ENCODE results near the gene KDM4C.

DNA sequence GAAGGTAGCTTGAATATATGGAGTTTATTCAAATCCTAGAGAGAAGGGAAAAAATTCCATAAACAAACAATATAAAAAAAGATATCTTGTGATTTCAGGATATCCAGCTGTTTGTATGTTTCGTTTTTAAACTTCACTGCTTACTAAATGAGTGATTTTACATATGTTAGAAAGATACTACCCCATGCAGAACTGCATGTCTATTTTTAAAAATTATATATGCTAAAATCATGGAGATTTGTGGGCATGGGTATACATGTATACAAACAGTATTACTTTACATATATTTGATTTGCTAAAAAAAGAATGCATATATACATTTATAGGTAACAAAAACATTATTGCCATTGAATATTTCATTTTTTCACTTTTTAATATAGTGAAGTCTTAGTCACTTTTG is 178.3 kb downstream of the KDM4C start:
- TF ChIP-seq, protein P1, sequence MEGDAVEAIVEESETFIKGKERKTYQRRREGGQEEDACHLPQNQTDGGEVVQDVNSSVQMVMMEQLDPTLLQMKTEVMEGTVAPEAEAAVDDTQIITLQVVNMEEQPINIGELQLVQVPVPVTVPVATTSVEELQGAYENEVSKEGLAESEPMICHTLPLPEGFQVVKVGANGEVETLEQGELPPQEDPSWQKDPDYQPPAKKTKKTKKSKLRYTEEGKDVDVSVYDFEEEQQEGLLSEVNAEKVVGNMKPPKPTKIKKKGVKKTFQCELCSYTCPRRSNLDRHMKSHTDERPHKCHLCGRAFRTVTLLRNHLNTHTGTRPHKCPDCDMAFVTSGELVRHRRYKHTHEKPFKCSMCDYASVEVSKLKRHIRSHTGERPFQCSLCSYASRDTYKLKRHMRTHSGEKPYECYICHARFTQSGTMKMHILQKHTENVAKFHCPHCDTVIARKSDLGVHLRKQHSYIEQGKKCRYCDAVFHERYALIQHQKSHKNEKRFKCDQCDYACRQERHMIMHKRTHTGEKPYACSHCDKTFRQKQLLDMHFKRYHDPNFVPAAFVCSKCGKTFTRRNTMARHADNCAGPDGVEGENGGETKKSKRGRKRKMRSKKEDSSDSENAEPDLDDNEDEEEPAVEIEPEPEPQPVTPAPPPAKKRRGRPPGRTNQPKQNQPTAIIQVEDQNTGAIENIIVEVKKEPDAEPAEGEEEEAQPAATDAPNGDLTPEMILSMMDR (IDR thresholded peaks at IDR 0.05), result no peak
- TF ChIP-seq POLR2AphosphoS5 (IDR thresholded peaks at IDR 0.05) (no peak), POLR2A (IDR thresholded peaks at IDR 0.05) (no peak), EP300 (IDR thresholded peaks at IDR 0.05) (no peak)
